Heart left ventricle (tissue), 16 donors: ENCODE measurements around the gene TEDC1. TPM values are rescaled to one million over a fixed set of nuclear protein-coding genes. Genes with fewer than 3 reads are reported as not detected.

Experiments
- ATAC-seq, 4 donors: fragments of 200-7000 bp; cut with Tn5 transposase; one replicate each; pipeline ENCODE4 v1.9.1; 2020 to 2022; ENCODE audit warnings: moderate library complexity in 4 of 4, mild to moderate bottlenecking in 3 of 4, moderate number of reproducible peaks in 1 of 4
- DNase-seq, 5 donors: peaks; one replicate each; pipeline ENCODE4 v3.0.0-alpha.2; 2020
- H3K27ac ChIP-seq, 12 donors: fragments of 200-600 bp; sonication (generic) in 4 of 12; one replicate each; pipeline versions ENCODE4 v1.5.0 to v1.8.0; 2016 to 2022; ENCODE audit warnings: mild to moderate bottlenecking in 2 of 12
- H3K27me3 ChIP-seq, 9 donors: fragments of 200-600 bp; sonication (generic) in 2 of 9; one replicate each; pipeline versions ENCODE4 v1.5.1 to v1.8.0; 2016 to 2022; ENCODE audit warnings: mild to moderate bottlenecking in 3 of 9
- H3K36me3 ChIP-seq, 9 donors: fragments of 200-600 bp; sonication (generic) in 2 of 9; one replicate each; pipeline versions ENCODE4 v1.5.0 to v1.8.0; 2018 to 2022; ENCODE audit warnings: mild to moderate bottlenecking in 2 of 9
- H3K4me1 ChIP-seq, 12 donors: fragments of 200-600 bp; sonication (generic) in 4 of 12; one replicate each; pipeline versions ENCODE4 v1.5.0 to v1.8.0; 2016 to 2022; ENCODE audit warnings: mild to moderate bottlenecking in 3 of 12
- H3K4me3 ChIP-seq, 12 donors: fragments of 200-600 bp; sonication (generic) in 4 of 12; one replicate each; pipeline versions ENCODE4 v1.5.0 to v1.8.0; 2017 to 2022; ENCODE audit warnings: mild to moderate bottlenecking in 9 of 12, moderate library complexity in 4 of 12
- H3K9me3 ChIP-seq, 12 donors: fragments of 200-600 bp; sonication (generic) in 4 of 12; one replicate each; pipeline versions ENCODE4 v1.5.0 to v1.8.0; 2016 to 2022; ENCODE audit warnings: mild to moderate bottlenecking in 1 of 12
- CTCF ChIP-seq, 12 donors: fragments of 200-600 bp; sonication (generic) in 4 of 12; IDR thresholded peaks; one replicate each; pipeline versions ENCODE4 v1.5.0 to v1.8.0; 2018 to 2022; ENCODE audit warnings: antibody characterized with exemption in 12 of 12, mild to moderate bottlenecking in 5 of 12
- POLR2A ChIP-seq, 2 donors: fragments of 450-650 bp; IDR thresholded peaks; one replicate each; pipeline ENCODE4 v1.6.1; 2017; ENCODE audit warnings: antibody characterized with exemption in 2 of 2, mild to moderate bottlenecking in 2 of 2, moderate library complexity in 2 of 2
- WGBS, 4 donors: extraction: QIAGEN DNeasy Blood & Tissue Kit in 2 of 4; methylation state at CpG; one replicate each; pipeline versions ENCODE4 v1.1.5 to v1.1.7; 2013 to 2018; 5-methylcytosine and 5-hydroxymethylcytosine counted together
- intact Hi-C, 10 donors: fragments of 100-400 bp; cut with DNase I; formaldehyde crosslinking; loops; one replicate each; pipeline versions ENCODE4 v1.11.1 to v1.14.2; 2022
- polyA plus RNA-seq, 2 donors: library from polyadenylated mRNA; stranded (reverse); fragments of 200-250 nt; gene quantifications; one replicate each; pipeline ENCODE4 v1.2.3, GENCODE V29; 2013
- total RNA-seq, 9 donors: library from RNA; depleted of rRNA in 2 of 9; stranded (reverse); fragments of >200 nt in 2 of 9; fragmentation: NEBNext Ultra II Directional in 3 of 9; extraction: Animal tissue kit (Norgen Biotek cat#: 25700) in 3 of 9; gene quantifications; one replicate each; pipeline versions ENCODE4 v1.1.0 to v1.2.4, GENCODE V29; 2016 to 2023
- donor health status: ischemic (EF 13 %, LVEDD 7.1; RV severe dilation, severe dysfunction).
- donor health status: healthy with polysubstance abuse.
- donor health status: DM: no; HTN: yes; CAD: no.
- donor health status: DM: no; HTN: no; CAD: no.
- donor health status: ischemic (EF 25% LVEDD 6.9; RV normal size, moderate dysfunction).
- donor health status: ischemic (EF 25% LVEDD 5.7; RV mildly dilated, moderate dysfunction).
- donor health status: healthy.
- donor health status: DM: yes; HTN: yes; CAD: no.
- donor health status: ischemic (EF 35%, LVEDD 5.7; RV mildly dilated, moderate dysfunction).
- donor health status: nonischemic (EF 11% LVEDD 7.7; RV severe dilation, severe dysfunction).
- donor health status: DM: yes; HTN: yes; CAD: no.
- donor health status: PGD.
- donor health status: ischemic (EF 29% LVEDD 5.4; RV normal size, mild dysfunction).
- donor health status: nonischemic (EF 23%, LVEDD 6.1; RV moderate dilation, normal function).

Gene TEDC1
- total and polyA plus RNA-seq, 11 donors = 0.94 to 12.4 (median 3.7) TPM

DNA sequence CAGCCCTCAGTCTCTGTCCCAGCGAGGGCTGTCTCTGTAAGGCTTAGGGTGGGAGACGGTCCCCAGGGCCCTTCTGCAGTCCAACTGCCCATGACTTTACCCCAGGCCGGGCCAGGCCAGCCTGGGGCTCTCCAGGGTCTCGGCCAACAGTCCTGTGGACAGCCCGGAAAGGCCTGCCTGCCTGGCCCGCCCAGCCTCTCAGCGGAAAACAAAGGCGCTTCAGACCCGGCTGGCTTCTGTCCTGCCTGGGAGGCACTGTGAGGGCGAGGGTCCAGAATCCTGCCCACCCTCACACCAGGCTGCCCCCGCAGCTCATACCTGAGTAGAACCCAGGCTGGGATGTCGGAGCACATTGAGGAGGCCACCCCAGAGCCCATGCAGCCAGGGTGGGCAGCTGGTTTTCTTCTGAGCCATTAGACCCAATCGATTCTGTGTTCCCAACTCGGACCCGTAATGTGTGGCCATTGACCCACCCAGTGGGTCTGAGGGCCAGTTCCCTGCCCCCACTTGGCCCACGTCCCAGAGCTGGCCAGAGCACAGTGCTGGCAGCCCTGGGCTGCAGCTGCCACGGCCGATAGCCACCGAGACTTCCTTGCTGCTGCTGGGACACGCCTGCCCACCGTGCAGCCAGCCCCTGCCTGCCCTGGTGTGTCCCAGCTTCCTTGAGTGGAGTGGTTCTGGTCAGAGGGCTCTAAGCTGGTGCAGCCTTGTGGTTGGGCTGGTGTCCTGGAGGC is 14.8 kb upstream of the TEDC1 start:
- DNase-seq (peak; percentile 79 to 86 (median 83)), ATAC-seq (peak in 3 of 4 donors; percentile 0 to 8 (median 2))
- Histone ChIP-seq H3K9me3 (no peaks in the 10 kb centered on the region), H3K27ac (peak overlapping the region; percentile 93 to 100 (median 99)), H3K36me3 (peaks cover 0 to 22% (median 15%) of the 10 kb centered on the region in 9 donors), H3K4me1 (peaks cover 3 to 80% (median 60%) of the 10 kb centered on the region in 12 donors), H3K27me3 (peaks cover 0 to 32% (median 0%) of the 10 kb centered on the region in 9 donors), H3K4me3 (peak overlapping the region; percentile 72 to 100 (median 96))
- TF ChIP-seq POLR2A (IDR thresholded peaks at IDR 0.05) (no peak), CTCF (IDR thresholded peaks at IDR 0.05) (no peak)
- intact Hi-C loops = loop anchor here in 1 of 10 donors (5.0 kb wide), 1 partner anchor 79 kb away; the partner anchor contains the start of gene TEX22
- 0 to 9% (median 8%) methylated on average over 15 to 21 of the region's 21 CpGs for WGBS, 4 donors

GRCh38 chr14:105476831-105477659 is 14.0 kb upstream of the TEDC1 start:
- peaks cover 8 to 80% (median 65%) of the 10 kb centered on the region in 12 donors for H3K4me1 ChIP-seq
- no peaks in the 10 kb centered on the region for H3K9me3 ChIP-seq
- DNase-seq = peak; percentile 76 to 82 (median 81)
- WGBS, 4 donors = 9 to 32% (median 13%) methylated on average over 13 to 16 of the region's 16 CpGs
- ATAC-seq = no peak
- TF ChIP-seq CTCF (IDR thresholded peaks at IDR 0.05) (no peak), POLR2A (IDR thresholded peaks at IDR 0.05) (no peak)
- H3K27me3 ChIP-seq = peaks cover 0 to 32% (median 0%) of the 10 kb centered on the region in 9 donors
- H3K4me3 ChIP-seq = peak overlapping the region; percentile 72 to 100 (median 96)
- peaks cover 0 to 22% (median 15%) of the 10 kb centered on the region in 9 donors for H3K36me3 ChIP-seq
- peak overlapping the region; percentile 93 to 100 (median 99) for H3K27ac ChIP-seq
- intact Hi-C loops = loop anchor here in 1 of 10 donors (5.0 kb wide), 1 partner anchor 80 kb away; the partner anchor contains the start of gene TEX22

DNA sequence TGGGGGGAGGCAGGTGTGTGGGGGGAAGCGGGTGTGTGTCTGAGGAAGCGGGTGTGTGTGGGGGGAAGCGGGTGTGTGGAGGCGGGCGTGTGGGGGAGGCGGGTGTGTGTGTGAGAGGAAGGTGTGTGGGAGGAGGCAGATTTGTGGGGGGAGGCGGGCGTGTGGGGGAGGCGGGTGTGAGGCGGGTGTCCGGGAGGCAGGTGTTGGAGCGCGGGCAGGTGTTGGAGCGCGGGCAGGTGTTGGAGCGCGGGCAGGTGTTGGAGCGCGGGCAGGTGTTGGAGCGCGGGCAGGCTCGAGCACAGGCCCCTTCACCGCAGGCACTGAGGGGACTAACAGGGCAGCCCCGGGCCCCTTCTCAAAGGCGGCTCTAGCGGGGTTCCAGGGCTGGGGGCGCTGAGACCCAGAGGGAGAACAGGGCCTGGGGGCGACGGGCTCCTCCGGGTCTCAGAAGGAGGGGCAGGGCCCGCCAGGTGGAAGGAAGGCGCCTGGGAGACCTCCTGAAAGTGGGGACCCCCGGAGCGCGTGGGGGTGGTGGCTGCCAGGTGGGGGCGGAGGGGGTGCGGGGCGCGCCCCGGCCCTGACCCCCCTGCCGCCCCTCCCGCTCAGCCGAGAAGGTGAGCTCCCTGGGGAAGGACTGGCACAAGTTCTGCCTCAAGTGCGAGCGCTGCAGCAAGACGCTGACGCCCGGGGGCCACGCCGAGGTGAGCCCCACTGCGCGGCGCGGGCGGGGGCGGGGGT is 13.2 kb upstream of the TEDC1 start:
- DNase-seq (peak in 2 of 5 donors; percentile 68 to 73), ATAC-seq (no peak)
- peak overlapping the region; percentile 50 to 100 (median 99) for H3K27ac ChIP-seq
- intact Hi-C loops = loop anchor here in 1 of 10 donors (5.0 kb wide), 1 partner anchor 81 kb away; the partner anchor contains the start of gene TEX22
- peak overlapping the region in 11 of 12 donors; percentile 72 to 100 (median 96) for H3K4me3 ChIP-seq
- H3K9me3 ChIP-seq = no peaks in the 10 kb centered on the region
- peaks cover 16 to 80% (median 66%) of the 10 kb centered on the region in 12 donors for H3K4me1 ChIP-seq
- WGBS, 4 donors = 38 to 71% (median 55%) methylated on average over 37 to 56 of the region's 56 CpGs
- TF ChIP-seq CTCF (IDR thresholded peaks at IDR 0.05) = no peak
- no peak for TF ChIP-seq POLR2A (IDR thresholded peaks at IDR 0.05)
- peaks cover 0 to 22% (median 15%) of the 10 kb centered on the region in 9 donors for H3K36me3 ChIP-seq
- H3K27me3 ChIP-seq = peaks cover 0 to 32% (median 0%) of the 10 kb centered on the region in 9 donors
